HEK293 (cell line): Measurements from ENCODE around the gene CCDC85B.

Experiments used
- CTCF ChIA-PET: fragments of 350-600 bp; formaldehyde crosslinking; extraction: SDS; loops from one replicate; lab custom pipeline; 2021; ENCODE audit warnings: antibody characterized with exemption; lab: Yijun Ruan, JAX
- POLR2A ChIA-PET: fragments of 300-600 bp; formaldehyde crosslinking; extraction: SDS; loops from one replicate; lab custom pipeline; 2020; ENCODE audit warnings: antibody characterized with exemption, inconsistent platforms; lab: Yijun Ruan, JAX
- H3K27ac ChIP-seq: fragments of 200-500 bp; sonication (Bioruptor generic); 2 replicates; pipeline ENCODE4 v1.5.1; 2014; ENCODE audit warnings: low read depth, low read length, control low read depth, inconsistent platforms; ENCODE audit errors: extremely low read depth
- H3K36me3 ChIP-seq, 2 experiments: fragments of 200-500 bp in 1 of 2; sonication (Bioruptor generic) in 1 of 2; 1 replicate in 1 of 2; 2 replicates in 1 of 2; pipeline ENCODE4 v1.5.1; 2014 to 2017; ENCODE audit warnings: inconsistent platforms in 2 of 2, low read length in 2 of 2; ENCODE audit not compliant: control insufficient read depth in 2 of 2, insufficient read depth in 1 of 2
- H3K4me1 ChIP-seq: fragments of 200-500 bp; sonication (Bioruptor generic); 2 replicates; pipeline ENCODE4 v1.5.1; 2014; ENCODE audit warnings: mild to moderate bottlenecking, low read length, inconsistent platforms; ENCODE audit not compliant: control insufficient read depth, insufficient read depth
- H3K4me3 ChIP-seq: 2 replicates; pipeline ENCODE4 v1.5.1; 2011; ENCODE audit warnings: low read depth, mild to moderate bottlenecking, control low read depth, low read length, moderate library complexity
- H3K9me3 ChIP-seq: fragments of 200-500 bp; sonication (Bioruptor generic); 2 replicates; pipeline ENCODE4 v1.5.1; 2014; ENCODE audit warnings: low read depth, low read length, inconsistent platforms; ENCODE audit not compliant: control insufficient read depth, insufficient read depth
- AEBP2 ChIP-seq: fragments of 450-650 bp; formaldehyde crosslinking; IDR thresholded peaks from 2 replicates; pipeline ENCODE4 v1.5.1; 2016; ENCODE audit warnings: missing biosample characterization, missing genetic modification characterization, borderline replicate concordance
- GLIS1 ChIP-seq: fragments of 450-650 bp; formaldehyde crosslinking; IDR thresholded peaks from 2 replicates; pipeline ENCODE4 v1.5.1; 2016; ENCODE audit warnings: missing biosample characterization, missing genetic modification characterization
- KLF8 ChIP-seq: fragments of 450-650 bp; formaldehyde crosslinking; IDR thresholded peaks from 2 replicates; pipeline ENCODE4 v1.5.1; 2016; ENCODE audit warnings: missing biosample characterization, missing genetic modification characterization
- OVOL3 ChIP-seq: fragments of 450-650 bp; formaldehyde crosslinking; IDR thresholded peaks from 2 replicates; pipeline ENCODE4 v1.5.1; 2016; ENCODE audit warnings: missing biosample characterization, missing genetic modification characterization
- SP2 ChIP-seq: fragments of 450-650 bp; formaldehyde crosslinking; IDR thresholded peaks from 2 replicates; pipeline ENCODE4 v1.5.1; 2016; ENCODE audit warnings: missing biosample characterization, missing genetic modification characterization
- WT1 ChIP-seq: fragments of 450-650 bp; formaldehyde crosslinking; IDR thresholded peaks from 2 replicates; pipeline ENCODE4 v1.5.1; 2016; ENCODE audit warnings: missing biosample characterization, missing genetic modification characterization
- YY1 ChIP-seq: fragments of 450-650 bp; formaldehyde crosslinking; IDR thresholded peaks from 2 replicates; pipeline ENCODE4 v1.5.1; 2018; ENCODE audit warnings: missing biosample characterization, missing genetic modification characterization
- ZBTB26 ChIP-seq: fragments of 450-650 bp; formaldehyde crosslinking; optimal IDR thresholded peaks from 2 replicates; pipeline ENCODE3; 2016; ENCODE audit warnings: missing biosample characterization, mild to moderate bottlenecking, missing genetic modification characterization
- ZBTB8A ChIP-seq: fragments of 450-650 bp; formaldehyde crosslinking; IDR thresholded peaks from 2 replicates; pipeline ENCODE4 v1.5.1; 2016; ENCODE audit warnings: missing biosample characterization, missing genetic modification characterization
- ZFHX2 ChIP-seq: fragments of 450-650 bp; formaldehyde crosslinking; conservative IDR thresholded peaks from 2 replicates; pipeline ENCODE4 v1.5.1; 2016; ENCODE audit warnings: missing biosample characterization, missing genetic modification characterization
- ZNF302 ChIP-seq: fragments of 450-650 bp; formaldehyde crosslinking; IDR thresholded peaks from 2 replicates; pipeline ENCODE4 v1.5.1; 2016; ENCODE audit warnings: missing biosample characterization, missing genetic modification characterization, low read depth
- ZNF335 ChIP-seq: fragments of 450-650 bp; formaldehyde crosslinking; conservative IDR thresholded peaks from 2 replicates; pipeline ENCODE4 v1.5.1; 2016; ENCODE audit warnings: missing biosample characterization, missing genetic modification characterization
- ZNF366 ChIP-seq: fragments of 450-650 bp; formaldehyde crosslinking; conservative IDR thresholded peaks from 2 replicates; pipeline ENCODE4 v1.5.1; 2016; ENCODE audit warnings: missing biosample characterization, missing genetic modification characterization
- ZNF449 ChIP-seq: fragments of 450-650 bp; formaldehyde crosslinking; IDR thresholded peaks from 2 replicates; pipeline ENCODE4 v1.5.1; 2017; ENCODE audit warnings: missing biosample characterization, mild to moderate bottlenecking, missing genetic modification characterization, moderate library complexity
- ZNF596 ChIP-seq: fragments of 450-650 bp; IDR thresholded peaks from 2 replicates; pipeline ENCODE4 v1.5.0; 2018; ENCODE audit warnings: missing biosample characterization, mild to moderate bottlenecking, missing genetic modification characterization, moderate library complexity
- ZNF629 ChIP-seq: fragments of 450-650 bp; formaldehyde crosslinking; IDR thresholded peaks from 2 replicates; pipeline ENCODE4 v1.5.1; 2017; ENCODE audit warnings: missing biosample characterization, missing genetic modification characterization
- ZNF658 ChIP-seq: fragments of 450-650 bp; formaldehyde crosslinking; IDR thresholded peaks from 2 replicates; pipeline ENCODE4; 2016; ENCODE audit warnings: missing biosample characterization, missing genetic modification characterization
- ZNF692 ChIP-seq: fragments of 450-650 bp; formaldehyde crosslinking; IDR thresholded peaks from 2 replicates; pipeline ENCODE4 v1.5.1; 2016; ENCODE audit warnings: missing biosample characterization, missing genetic modification characterization
- TF ChIP-seq, protein P1 (sequence below): fragments of 450-650 bp; formaldehyde crosslinking; IDR thresholded peaks from 2 replicates; pipeline ENCODE4 v1.5.1; 2017; ENCODE audit warnings: missing biosample characterization, missing genetic modification characterization

CCDC85B gene

GRCh38 chr11:65918211-65919140, 28.0 kb downstream of the CCDC85B start, which contains the start of gene C11orf68:
TSS of gene C11orf68 (minus strand) at chr11:65919062. CDS start at chr11:65919031, 31 bp downstream.
- Histone ChIP-seq H3K27ac (peak within 1 kb of the TSS; percentile 63; the same call in 1 of the 2 replicates), H3K36me3 (peaks cover 0 to 14% of the 10 kb centered on the region in 2 experiments; a peak in 2 of 3 replicates), H3K4me1 (no peaks in the 10 kb centered on the region; the same call in 1 of the 2 replicates), H3K9me3 (no peaks in the 10 kb centered on the region), H3K4me3 (peak within 1 kb of the TSS; percentile 74)
- TF ChIP-seq ZNF692 (peak; percentile 39; the same call in 1 of the 2 replicates), SP2 (tag by site-specific recombination) (peak; percentile 41), ZNF596 (tag by site-specific recombination) (no peak), WT1 (tag by site-specific recombination) (no peak), ZNF658 (tag by site-specific recombination) (no peak), KLF8 (tag by site-specific recombination) (peak; percentile 58; the same call in 1 of the 2 replicates), ZNF335 (tag by site-specific recombination) (peak; percentile 77), ZNF449 (tag by site-specific recombination) (no peak), ZBTB26 (peak; percentile 38), GLIS1 (tag by site-specific recombination) (0 out of 2 replicates have a peak, but pooled peaks have one; percentile 14), YY1 (tag by site-specific recombination) (peak; percentile 52), OVOL3 (tag by site-specific recombination) (no peak), ZFHX2 (0 out of 2 replicates have a peak, but pooled peaks have one; percentile 25), ZNF366 (tag by site-specific recombination) (no peak), ZNF629 (no peak), ZBTB8A (tag by site-specific recombination) (peak; percentile 38), AEBP2 (tag by site-specific recombination) (no peak), ZNF302 (tag by site-specific recombination) (no peak)
- TF ChIP-seq, protein P1, sequence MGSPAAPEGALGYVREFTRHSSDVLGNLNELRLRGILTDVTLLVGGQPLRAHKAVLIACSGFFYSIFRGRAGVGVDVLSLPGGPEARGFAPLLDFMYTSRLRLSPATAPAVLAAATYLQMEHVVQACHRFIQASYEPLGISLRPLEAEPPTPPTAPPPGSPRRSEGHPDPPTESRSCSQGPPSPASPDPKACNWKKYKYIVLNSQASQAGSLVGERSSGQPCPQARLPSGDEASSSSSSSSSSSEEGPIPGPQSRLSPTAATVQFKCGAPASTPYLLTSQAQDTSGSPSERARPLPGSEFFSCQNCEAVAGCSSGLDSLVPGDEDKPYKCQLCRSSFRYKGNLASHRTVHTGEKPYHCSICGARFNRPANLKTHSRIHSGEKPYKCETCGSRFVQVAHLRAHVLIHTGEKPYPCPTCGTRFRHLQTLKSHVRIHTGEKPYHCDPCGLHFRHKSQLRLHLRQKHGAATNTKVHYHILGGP: no peak
- CTCF ChIA-PET: interaction anchor here (0.6 to 1.2 kb wide), 8 partner anchors 28 to 325 kb away, joined by 3 to 6 read pairs (median 3); partner anchors contain the start of genes CCDC85B and MUS81
- POLR2A ChIA-PET: interaction anchor here (1.3 to 2.3 kb wide), 4 partner anchors 28 to 303 kb away, joined by 3 to 12 read pairs (median 6); partner anchors contain the start of genes CCDC85B, FIBP and PCNX3
